HG03571 (cell line): ENCODE results near the gene PALS1.
"Not testable (repeated sequence)": the region's sequence is repeated elsewhere in the genome, so short reads cannot be mapped to it uniquely, and the experiment has no call there.

Experiments
- ATAC-seq: cut with Tn5 transposase; IDR thresholded peaks from one replicate; pipeline ENCODE4 v1.9.1; 2021; ENCODE audit not compliant: unreplicated experiment

PALS1 gene

DNA sequence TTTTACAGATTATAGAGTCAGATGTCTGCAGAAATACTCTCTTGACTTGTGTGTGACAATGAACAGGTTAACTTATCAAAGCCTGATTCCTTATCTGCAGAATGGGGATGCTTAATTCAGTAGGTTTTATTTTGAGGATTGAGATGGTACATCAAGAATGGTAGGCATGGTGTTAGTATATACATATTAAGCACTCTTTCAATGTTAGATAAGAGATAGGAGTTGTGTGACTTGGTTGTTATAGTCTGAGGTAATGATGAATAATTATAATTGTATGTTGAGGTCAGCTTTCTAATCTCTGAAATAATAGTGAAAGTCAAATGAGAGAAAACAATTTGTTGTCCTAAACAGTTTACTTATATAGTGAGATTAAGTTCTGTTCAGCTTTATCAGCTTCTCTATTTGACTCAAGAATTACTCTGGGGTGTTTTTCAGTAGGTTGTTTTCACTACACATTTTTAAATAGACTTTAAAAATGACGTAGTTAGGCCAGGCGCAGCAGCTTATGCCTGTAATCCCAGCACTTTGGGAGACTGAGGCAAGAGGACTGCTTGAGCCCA is 11.9 kb downstream of the PALS1 start:
- ATAC-seq: no peak

- ATAC-seq: no peak
Measured at GRCh38 chr14:67257906-67258305, 16.7 kb downstream of the PALS1 start.

DNA sequence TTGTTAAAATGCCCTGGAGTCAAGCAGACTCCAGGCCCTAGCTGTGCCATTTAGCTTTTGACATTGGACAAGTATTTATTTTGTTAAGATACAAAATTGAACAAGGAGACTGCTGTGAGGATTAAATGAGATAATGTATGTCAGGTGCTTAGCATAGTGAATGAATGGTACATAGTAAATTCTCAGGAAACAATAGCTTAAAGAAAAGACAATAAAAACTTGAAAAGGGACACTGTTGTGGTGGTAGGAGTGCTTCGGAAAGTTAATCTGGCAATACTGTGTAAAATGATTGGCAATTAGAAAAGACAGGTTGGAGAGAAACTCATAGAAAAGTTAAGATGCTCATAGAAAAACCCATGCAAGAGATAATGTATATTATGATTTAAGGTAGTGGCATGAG is 19.7 kb downstream of the PALS1 start:
- no peak for ATAC-seq

DNA sequence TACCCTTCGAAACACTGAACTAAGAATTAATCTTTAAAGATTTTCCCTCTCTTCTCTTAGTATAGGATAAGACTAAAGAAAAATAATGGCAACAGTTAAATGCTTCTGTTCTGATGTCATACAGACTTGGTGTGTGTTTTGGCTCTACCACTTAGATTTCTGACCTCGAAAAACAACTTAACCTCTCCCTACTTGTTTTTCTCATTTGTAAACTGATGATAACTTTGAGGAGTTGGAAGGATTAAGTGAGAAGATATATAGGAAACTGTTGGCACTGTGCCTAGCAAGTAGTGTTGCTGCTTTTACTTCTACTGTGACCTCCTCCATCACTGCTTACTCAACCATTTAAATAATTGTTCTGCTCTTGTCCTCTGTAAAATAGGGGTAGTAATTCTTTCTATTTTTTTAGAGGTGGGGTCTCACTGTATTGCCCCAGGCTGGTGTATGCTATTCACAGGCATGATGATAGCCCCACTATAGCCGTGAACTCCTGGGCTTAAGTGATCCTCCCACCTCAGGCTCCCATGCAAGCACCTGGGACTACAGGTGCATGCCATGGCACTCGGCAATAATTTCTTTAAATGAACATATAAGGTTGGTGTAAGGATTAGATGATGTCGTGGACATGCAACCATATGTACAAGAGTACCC is 22.4 kb downstream of the PALS1 start:
- no peak for ATAC-seq

- no peak for ATAC-seq
Measured at GRCh38 chr14:67265131-67265530, 23.9 kb downstream of the PALS1 start.

GRCh38 chr14:67267576-67268328 is 26.5 kb downstream of the PALS1 start:
- no peak for ATAC-seq

DNA sequence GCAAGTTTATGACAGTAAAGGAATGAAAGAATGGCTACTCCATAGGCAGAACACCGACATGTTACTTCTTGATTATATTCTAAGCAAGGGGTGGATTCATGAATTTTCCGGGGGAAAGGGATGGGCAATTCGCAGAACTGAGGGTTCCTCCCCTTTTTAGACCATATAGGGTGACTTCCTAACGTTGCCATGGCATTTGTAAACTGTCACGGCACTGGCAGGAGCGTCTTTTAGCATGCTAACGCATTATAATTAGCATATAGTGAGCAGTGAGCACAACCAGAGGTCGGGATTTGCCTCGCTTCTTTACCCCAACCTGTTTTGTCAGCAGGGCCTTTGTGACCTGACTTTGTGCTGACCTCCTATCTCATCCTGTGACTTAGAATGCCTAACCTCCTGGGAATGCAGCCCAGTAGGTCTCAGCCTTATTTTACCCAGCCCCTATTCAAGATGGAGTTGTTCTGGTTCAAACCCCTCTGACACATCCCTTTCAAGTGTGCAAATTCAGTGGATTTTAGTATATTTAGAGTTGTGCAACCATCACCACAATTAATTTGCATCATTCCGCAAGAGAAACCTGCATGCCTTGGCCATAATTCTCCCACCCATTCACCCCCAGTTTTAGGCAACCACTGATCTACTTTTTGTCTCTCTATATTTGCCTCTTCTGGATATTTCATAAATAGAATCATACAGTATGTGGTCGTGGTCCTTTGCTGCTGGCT is 27.4 kb downstream of the PALS1 start:
- no peak for ATAC-seq

GRCh38 chr14:67269298-67270060 is 28.2 kb downstream of the PALS1 start:
- no peak for ATAC-seq

DNA sequence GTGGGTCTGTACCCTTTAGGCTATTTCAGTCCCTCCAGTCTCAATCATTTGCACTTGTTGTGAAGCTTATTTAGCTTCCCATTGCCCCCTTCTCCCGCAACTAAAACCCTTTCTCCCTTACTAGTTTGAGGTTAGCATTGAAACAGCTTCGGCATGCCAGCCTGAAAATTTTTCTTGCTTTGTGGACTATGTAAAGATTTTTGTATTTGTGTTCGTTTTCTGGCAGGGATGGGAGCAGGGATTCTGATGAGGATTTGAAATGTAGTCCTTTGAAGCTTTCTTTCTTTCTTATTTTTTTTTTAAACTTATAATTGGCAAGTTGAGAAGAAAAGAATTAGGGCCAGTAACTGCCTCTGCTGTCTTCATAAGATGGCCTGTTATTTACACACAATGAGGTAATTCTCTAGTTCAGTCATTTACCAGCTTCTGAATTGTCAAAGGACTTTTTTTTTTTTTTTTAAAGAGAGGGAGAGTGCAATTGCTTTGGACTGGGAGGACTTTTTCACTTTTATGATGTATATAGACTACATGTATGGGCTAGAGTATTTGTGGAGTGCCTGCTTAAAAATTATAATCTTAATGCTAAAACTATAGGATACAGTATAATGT is 29.0 kb downstream of the PALS1 start:
- no peak for ATAC-seq

DNA sequence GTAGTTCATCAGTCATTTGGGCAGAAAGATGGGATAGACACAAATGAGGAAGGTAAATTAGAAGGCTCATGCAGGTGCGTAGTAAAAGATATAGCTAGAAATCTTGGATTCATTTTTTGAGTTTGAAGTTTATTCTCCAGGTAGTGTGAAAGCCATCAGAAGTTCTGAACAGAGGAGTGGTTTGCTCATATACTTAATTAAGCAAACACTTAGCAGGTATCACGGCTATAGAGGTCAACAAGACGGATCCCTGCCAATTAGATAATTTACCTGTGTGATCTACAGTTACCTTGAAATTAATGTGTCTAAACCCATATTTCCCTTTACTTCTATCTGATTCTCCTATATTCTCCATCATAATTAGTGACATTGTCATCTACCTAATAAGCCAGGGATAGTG is 29.7 kb downstream of the PALS1 start:
- no peak for ATAC-seq

DNA sequence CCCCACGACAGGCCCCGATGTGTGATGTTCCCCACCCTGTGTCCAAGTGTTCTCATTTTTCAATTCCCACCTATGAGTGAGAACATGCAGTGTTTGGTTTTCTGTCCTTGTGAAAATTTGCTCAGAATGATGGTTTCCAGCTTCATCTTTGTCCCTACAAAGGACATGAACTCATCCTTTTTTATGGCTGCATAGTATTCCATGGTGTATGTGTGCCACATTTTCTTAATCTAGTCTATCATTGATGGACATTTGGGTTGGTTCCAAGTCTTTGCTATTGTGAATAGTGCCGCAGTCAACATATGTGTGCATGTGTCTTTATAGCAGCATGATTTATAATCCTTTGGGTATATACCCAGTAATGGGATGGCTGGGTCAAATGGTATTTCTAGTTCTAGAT is 32.0 kb downstream of the PALS1 start:
- ATAC-seq: not testable (repeated sequence)

DNA sequence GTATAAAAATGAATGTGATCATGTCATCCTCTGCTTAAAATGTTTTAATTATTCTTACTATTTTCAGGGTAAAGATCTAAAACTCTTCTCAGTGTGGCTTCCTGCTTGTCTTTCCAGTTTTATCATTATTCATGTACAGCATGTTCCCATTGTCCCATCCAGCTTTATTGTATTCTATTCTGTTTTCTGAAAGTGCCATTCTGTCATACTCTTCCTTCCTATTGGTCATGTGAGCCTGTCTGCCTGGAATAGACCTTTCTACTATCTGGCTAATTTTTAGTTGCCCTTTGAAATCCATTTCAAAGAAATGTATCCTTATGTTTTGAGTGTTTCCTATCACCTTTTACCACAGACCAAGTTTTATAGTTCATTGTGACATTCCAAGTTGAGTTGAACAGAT is 34.9 kb downstream of the PALS1 start:
- ATAC-seq: no peak

- ATAC-seq: no peak
Measured at GRCh38 chr14:67280506-67280905, 39.3 kb downstream of the PALS1 start.

DNA sequence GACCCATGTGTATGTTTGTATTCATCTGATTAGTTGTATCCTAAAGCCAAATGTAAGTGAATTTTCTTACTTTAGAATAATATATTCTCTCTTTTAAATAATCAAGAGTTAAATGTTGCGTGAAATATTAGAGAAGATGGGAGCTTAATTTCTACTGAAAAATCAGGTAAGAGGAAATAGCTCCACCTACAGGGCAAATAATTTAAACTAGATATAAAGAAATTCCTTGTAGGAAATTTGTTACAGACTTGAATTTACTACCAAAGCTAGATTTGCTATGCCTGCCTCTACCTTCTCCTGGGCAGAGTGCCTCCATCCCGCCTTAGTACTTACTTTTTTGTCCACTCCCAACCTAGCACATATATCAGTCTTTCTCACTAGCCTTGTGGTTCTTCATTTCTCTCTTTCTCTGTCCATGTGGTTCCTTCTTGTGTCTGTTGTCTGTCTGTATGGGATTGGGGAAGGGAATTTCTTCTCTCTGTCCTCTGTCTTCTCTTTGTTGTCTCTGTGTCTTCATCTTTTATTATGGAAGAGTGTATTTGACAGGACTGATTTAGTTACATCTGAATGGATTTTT is 44.7 kb downstream of the PALS1 start:
- no peak for ATAC-seq
